ENCODE data around the gene CCL8. TPM values are rescaled to one million over a fixed set of nuclear protein-coding genes. Genes with fewer than 3 reads are reported as not detected.

The CCL8 gene
- total RNA-seq: 1.6 TPM
- long read RNA-seq, partial matches to known transcripts: 0 of 2 reads
- long read RNA-seq, other reads (novel, unspliced or antisense): 1 of 2 reads

DNA sequence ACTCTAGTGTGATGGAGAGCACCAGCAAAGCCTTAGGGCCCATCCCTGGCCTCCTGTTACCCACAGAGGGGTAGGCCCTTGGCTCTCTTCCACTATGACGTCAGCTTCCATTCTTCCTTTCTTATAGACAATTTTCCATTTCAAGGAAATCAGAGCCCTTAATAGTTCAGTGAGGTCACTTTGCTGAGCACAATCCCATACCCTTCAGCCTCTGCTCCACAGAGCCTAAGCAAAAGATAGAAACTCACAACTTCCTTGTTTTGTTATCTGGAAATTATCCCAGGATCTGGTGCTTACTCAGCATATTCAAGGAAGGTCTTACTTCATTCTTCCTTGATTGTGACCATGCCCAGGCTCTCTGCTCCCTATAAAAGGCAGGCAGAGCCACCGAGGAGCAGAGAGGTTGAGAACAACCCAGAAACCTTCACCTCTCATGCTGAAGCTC is at the start of gene CCL8:
Gene CCL8, plus strand, starts transcription at position 397 of the 445 bp plus-strand sequence. CDS start 67 bp downstream, outside the sequence.
- no peak for DNase-seq
- Histone ChIP-seq H3K27me3 (ENCODE audit: low read depth) (no peaks in the 10 kb centered on the region), H3K36me3 (no peaks in the 10 kb centered on the region), H3K27ac (no peak within 1 kb of the TSS), H3K4me3 (no peak within 1 kb of the TSS), H3K4me1 (peaks cover 11% of the 10 kb centered on the region), H3K9me3 (peaks cover 3% of the 10 kb centered on the region)
- no peak for ATAC-seq
- intact Hi-C loops (cut with DNase I): no loop called here
- TF ChIP-seq, protein P1, sequence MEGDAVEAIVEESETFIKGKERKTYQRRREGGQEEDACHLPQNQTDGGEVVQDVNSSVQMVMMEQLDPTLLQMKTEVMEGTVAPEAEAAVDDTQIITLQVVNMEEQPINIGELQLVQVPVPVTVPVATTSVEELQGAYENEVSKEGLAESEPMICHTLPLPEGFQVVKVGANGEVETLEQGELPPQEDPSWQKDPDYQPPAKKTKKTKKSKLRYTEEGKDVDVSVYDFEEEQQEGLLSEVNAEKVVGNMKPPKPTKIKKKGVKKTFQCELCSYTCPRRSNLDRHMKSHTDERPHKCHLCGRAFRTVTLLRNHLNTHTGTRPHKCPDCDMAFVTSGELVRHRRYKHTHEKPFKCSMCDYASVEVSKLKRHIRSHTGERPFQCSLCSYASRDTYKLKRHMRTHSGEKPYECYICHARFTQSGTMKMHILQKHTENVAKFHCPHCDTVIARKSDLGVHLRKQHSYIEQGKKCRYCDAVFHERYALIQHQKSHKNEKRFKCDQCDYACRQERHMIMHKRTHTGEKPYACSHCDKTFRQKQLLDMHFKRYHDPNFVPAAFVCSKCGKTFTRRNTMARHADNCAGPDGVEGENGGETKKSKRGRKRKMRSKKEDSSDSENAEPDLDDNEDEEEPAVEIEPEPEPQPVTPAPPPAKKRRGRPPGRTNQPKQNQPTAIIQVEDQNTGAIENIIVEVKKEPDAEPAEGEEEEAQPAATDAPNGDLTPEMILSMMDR (IDR thresholded peaks at IDR 0.05): no peak

DNA sequence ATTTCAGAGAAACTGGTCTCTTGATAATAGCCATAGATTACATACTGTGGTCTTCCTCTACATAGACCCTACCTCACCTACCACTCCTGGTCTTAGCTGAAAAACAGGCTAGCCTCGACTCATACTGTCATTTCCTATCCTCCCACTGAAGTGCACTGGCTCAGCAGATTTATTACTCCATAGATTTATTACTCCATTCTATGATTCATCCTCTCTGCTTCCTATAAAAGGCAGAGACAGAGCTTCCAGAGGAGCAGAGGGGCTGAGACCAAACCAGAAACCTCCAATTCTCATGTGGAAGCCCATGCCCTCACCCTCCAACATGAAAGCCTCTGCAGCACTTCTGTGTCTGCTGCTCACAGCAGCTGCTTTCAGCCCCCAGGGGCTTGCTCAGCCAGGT is 49.3 kb upstream of the CCL8 start, which contains the start of gene CCL7:
Gene CCL7, plus strand, starts transcription at position 253 of the 400 bp plus-strand sequence. Its CDS starts 70 bp downstream, at position 323.
- no peak for DNase-seq
- intact Hi-C loops (cut with DNase I): no loop called here
- no peaks in the 10 kb centered on the region for H3K4me1 ChIP-seq
- H3K36me3 ChIP-seq: no peaks in the 10 kb centered on the region
- H3K4me3 ChIP-seq: no peak within 1 kb of the TSS
- no peak within 1 kb of the TSS for H3K27ac ChIP-seq
- H3K27me3 ChIP-seq (ENCODE audit: low read depth): no peaks in the 10 kb centered on the region
- TF ChIP-seq, protein P1 (IDR thresholded peaks at IDR 0.05): no peak
- H3K9me3 ChIP-seq: no peaks in the 10 kb centered on the region
- no peak for ATAC-seq

DNA sequence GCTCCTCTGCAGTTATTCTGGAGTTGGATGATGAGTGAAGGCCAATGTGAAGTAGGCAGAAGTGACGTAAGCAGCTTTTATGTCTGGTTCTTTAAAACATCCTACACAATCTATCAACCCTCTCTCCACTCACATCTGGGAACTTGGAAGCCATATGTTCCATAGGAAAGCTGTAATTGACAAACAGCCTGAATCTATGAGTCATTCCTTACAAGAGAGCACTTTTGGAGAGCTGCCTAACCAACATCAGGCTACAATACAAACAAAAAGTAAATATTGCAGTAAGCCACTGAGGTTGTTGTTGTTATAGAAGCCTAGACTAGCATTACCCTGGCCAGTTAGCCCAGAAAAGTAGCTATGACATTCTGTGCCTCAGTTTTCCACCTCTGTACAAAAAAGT is 43.4 kb upstream of the CCL8 start:
- Histone ChIP-seq H3K4me3 (no peak overlapping the region), H3K27me3 (ENCODE audit: low read depth) (no peaks in the 10 kb centered on the region), H3K4me1 (no peaks in the 10 kb centered on the region), H3K36me3 (no peaks in the 10 kb centered on the region), H3K9me3 (no peaks in the 10 kb centered on the region), H3K27ac (no peak overlapping the region)
- TF ChIP-seq, protein P1 (IDR thresholded peaks at IDR 0.05): no peak
- intact Hi-C loops (cut with DNase I): no loop called here
- ATAC-seq (no peak), DNase-seq (no peak)

DNA sequence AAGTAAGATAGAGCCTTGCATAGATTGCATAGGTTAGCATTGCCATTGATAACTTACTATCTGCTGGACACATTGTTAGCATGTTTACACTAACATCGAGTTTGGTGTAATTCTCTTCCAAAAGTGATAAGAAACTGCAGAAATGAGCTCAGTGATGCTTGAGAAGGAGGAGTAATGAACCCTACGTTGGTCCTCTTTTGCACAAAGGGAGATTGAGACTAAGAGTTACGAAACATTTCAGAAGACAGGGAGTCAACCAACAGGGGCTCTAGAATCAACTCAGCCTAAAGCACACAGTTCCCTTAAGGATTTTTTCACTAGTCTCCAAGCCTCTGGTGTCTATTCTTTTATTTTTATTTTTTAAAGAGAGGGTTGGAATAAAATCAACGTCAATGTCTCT is 42.4 kb upstream of the CCL8 start:
- Histone ChIP-seq H3K4me3 (no peak overlapping the region), H3K27me3 (ENCODE audit: low read depth) (no peaks in the 10 kb centered on the region), H3K9me3 (no peaks in the 10 kb centered on the region), H3K36me3 (no peaks in the 10 kb centered on the region), H3K4me1 (no peaks in the 10 kb centered on the region), H3K27ac (no peak overlapping the region)
- TF ChIP-seq, protein P1 (IDR thresholded peaks at IDR 0.05): no peak
- intact Hi-C loops (cut with DNase I): no loop called here
- DNase-seq (no peak), ATAC-seq (no peak)

DNA sequence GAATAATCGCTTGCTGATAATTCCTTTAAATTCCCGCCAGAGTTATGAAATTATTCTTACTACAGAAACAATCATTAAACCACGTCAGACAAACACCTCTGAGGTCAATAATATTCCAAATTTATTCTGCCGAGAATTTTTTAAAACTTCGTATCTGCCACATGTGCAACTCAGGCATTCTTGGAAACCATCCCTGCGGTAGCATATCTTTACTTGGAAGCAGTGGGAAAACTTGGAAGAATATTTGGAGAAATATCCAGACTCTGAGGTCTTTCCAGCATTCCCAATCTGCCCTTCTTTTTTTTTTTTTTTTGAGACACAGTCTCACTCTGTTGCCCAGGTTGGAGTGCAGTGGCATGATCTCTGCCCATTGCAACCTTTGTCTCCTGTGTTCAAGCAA is 35.7 kb upstream of the CCL8 start:
- TF ChIP-seq, protein P1 (IDR thresholded peaks at IDR 0.05): no peak
- no peak for DNase-seq
- Histone ChIP-seq H3K27ac (no peak overlapping the region), H3K36me3 (no peaks in the 10 kb centered on the region), H3K9me3 (no peaks in the 10 kb centered on the region), H3K4me3 (no peak overlapping the region), H3K27me3 (ENCODE audit: low read depth) (no peaks in the 10 kb centered on the region), H3K4me1 (no peaks in the 10 kb centered on the region)
- no peak for ATAC-seq
- intact Hi-C loops (cut with DNase I): no loop called here

All from lower lobe of right lung (tissue), 2 donors.